Stimulated activated CD4-positive, alpha-beta T cell treated with anti-CD3 and anti-CD28 coated beads, Interleukin-4, amount 100 ng/mL, for 48 hours (primary cell): ENCODE data around the gene TWSG1.
A peak's percentile ranks its signal among the peaks of the same experiment; 100 is the strongest.
"Not testable (repeated sequence)": the region's sequence is repeated elsewhere in the genome, so short reads cannot be mapped to it uniquely, and the experiment has no call there.

Experiments used
- DNase-seq, 2 donors: peaks; one replicate each; pipeline ENCODE4 v3.0.0-alpha.2; 2020; ENCODE audit warnings: low read depth in 2 of 2

Gene TWSG1

GRCh38 chr18:9392726-9393125 lies 58.2 kb downstream of the TWSG1 start:
- DNase-seq, result no peak

GRCh38 chr18:9394046-9394445 lies 59.5 kb downstream of the TWSG1 start:
- DNase-seq, result no peak

- DNase-seq, result no peak
Observed at GRCh38 chr18:9400197-9400596, 65.6 kb downstream of the TWSG1 start.

GRCh38 chr18:9401176-9401575 lies 66.6 kb downstream of the TWSG1 start:
- no peak for DNase-seq

- not testable (repeated sequence) for DNase-seq
Observed at GRCh38 chr18:9402358-9403007, 67.9 kb downstream of the TWSG1 start.

- no peak for DNase-seq
Observed at GRCh38 chr18:9403795-9404564, 69.4 kb downstream of the TWSG1 start.

GRCh38 chr18:9404565-9405060 lies 70.0 kb downstream of the TWSG1 start:
- peak in 1 of 2 donors; percentile 12 for DNase-seq

GRCh38 chr18:9405130-9405529 lies 70.6 kb downstream of the TWSG1 start:
- DNase-seq, result no peak

- DNase-seq, result no peak
Observed at GRCh38 chr18:9405977-9406376, 71.4 kb downstream of the TWSG1 start.

GRCh38 chr18:9410515-9410914 lies 75.9 kb downstream of the TWSG1 start:
- DNase-seq, result no peak

- DNase-seq, result no peak
Observed at GRCh38 chr18:9413576-9413975, 79.0 kb downstream of the TWSG1 start.

GRCh38 chr18:9416563-9417072 lies 82.0 kb downstream of the TWSG1 start:
- no peak for DNase-seq

GRCh38 chr18:9417073-9417851 lies 82.7 kb downstream of the TWSG1 start:
- DNase-seq, result no peak

GRCh38 chr18:9418047-9418690 lies 83.6 kb downstream of the TWSG1 start:
- no peak for DNase-seq

GRCh38 chr18:9419956-9420631 lies 85.5 kb downstream of the TWSG1 start:
- no peak for DNase-seq

GRCh38 chr18:9421096-9421900 lies 86.7 kb downstream of the TWSG1 start:
- no peak for DNase-seq

- no peak for DNase-seq
Observed at GRCh38 chr18:9421901-9422327, 87.3 kb downstream of the TWSG1 start.

GRCh38 chr18:9422816-9423519 lies 88.4 kb downstream of the TWSG1 start:
- DNase-seq, result no peak

- not testable (repeated sequence) for DNase-seq
Observed at GRCh38 chr18:9423648-9424047, 89.1 kb downstream of the TWSG1 start.

GRCh38 chr18:9424235-9424634 lies 89.7 kb downstream of the TWSG1 start:
- not testable (repeated sequence) for DNase-seq
